ENCODE data around the gene MUL1.

Gene MUL1, protein sequence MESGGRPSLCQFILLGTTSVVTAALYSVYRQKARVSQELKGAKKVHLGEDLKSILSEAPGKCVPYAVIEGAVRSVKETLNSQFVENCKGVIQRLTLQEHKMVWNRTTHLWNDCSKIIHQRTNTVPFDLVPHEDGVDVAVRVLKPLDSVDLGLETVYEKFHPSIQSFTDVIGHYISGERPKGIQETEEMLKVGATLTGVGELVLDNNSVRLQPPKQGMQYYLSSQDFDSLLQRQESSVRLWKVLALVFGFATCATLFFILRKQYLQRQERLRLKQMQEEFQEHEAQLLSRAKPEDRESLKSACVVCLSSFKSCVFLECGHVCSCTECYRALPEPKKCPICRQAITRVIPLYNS

DNA sequence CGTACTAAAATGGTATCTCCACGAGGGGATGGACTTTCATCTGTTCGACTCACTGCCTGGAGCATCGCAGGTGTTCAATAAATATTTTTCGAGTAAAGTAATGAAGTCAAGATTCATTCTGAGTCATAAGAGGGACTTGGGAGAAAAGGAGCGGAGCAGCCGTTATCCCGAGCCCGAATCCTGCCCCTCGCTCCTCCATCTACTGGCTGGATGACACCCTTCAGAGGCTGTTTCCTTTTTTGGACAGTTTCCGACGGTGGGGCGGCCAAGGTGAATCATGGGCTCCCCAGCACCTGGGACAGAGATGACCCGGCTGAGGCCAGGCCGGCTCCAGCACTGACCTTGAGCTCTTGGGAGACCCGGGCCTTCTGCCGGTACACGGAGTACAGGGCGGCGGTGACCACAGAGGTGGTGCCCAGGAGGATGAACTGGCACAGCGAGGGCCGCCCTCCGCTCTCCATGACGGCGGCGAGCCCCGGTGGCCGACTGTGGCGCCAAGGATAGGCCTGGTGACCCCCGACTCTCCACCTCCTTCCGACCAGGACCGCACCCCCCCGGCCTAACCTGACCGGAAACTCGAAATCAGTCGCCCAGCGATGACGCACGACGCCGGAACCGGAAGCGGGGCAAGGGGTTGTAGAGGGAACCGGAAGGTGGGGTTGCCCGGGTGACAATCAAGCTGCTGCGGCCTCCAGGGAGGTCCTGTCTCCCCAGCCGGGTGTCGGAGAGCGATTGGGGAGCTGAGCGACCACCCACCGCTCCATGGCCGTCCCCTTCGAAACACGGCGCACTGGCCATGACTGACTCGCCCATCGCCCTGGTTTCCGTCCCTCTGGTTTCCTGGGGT is at the start of gene MUL1:
TSS of gene MUL1 (minus strand) at position 588 of the 847 bp plus-strand sequence. CDS start at position 461, 127 bp downstream.
- DNase-seq (ENCODE audit: low read depth in 2 of 2, low spot score in 1 of 2) = peak; percentile 90 to 94

DNA sequence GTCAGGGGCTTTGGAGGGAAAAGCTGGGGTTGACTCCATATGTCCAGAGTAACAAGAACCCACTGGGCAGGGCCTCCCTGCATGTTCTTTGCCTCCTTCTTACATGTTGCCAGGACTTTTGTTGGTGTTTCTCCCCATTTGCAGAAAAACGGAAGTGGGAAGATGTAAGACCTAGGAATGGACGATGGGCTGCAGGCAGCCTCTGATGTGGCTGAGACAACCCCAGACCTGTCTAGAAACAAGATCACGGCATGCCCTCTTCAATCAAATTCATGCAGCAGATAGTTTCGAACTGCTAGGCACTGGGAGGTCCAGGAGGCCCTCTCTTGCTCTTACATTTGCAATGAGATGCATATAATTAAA is 47.8 kb upstream of the MUL1 start:
- no peak for DNase-seq (ENCODE audit: low read depth in 2 of 2, low spot score in 1 of 2)

DNA sequence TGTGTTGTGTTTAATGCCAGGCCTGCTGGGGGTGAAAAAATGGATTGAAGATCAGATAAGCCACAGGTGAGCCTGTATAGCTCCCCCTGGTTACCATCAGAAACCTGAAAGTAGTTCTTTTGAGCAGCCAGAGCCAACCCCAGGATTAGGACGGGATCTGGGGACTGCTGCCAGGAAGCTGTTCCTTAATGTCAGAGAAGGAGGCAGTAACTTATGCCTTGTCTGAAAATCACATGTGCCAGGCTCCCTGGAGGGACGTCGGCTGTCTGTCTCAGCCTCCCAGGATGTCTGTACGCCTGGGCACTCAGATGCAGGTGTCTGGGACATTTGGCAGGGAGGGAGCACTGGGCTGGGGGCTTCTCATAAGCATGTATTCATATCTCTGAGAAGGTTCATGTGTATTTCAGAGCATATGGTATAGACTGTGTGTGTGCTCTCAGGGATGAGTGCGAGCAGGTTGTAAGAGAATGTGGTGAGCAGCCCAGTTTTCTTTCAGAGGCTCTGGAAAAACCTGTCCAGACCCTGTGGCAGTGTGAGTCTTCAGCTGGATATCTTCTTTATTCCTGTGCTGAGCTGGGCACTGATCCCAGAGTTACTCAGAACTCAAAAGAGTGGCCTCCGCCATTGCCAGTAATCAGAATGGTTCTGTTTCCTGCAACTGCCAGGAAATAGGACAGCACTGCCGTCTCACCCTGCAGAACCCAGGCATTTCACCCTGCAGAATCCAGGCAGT is 47.2 kb upstream of the MUL1 start:
- no peak for DNase-seq (ENCODE audit: low read depth in 2 of 2, low spot score in 1 of 2)

DNA sequence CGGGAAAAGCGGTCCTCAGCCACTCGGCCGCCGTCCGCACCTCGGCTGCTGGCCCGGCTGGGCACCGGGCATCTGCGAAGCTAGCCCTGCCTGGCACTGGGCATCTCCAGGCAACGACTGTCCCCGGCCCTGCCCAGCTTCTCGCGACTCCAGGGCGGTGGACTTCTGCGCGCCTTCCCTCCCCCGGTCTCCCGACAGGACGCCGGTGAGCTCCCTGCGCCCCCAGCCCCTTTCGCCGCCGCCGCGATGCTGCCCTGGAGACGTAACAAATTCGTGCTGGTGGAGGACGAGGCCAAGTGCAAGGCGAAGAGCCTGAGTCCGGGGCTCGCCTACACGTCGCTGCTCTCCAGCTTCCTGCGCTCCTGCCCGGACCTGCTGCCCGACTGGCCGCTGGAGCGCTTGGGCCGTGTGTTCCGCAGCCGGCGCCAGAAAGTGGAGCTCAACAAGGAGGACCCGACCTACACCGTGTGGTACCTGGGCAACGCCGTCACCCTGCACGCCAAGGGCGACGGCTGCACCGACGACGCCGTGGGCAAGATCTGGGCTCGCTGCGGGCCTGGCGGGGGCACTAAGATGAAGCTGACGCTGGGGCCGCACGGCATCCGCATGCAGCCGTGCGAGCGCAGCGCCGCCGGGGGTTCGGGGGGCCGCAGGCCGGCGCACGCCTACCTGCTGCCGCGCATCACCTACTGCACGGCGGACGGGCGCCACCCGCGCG is 44.9 kb upstream of the MUL1 start:
- DNase-seq (ENCODE audit: low read depth in 2 of 2, low spot score in 1 of 2) = no peak

DNA sequence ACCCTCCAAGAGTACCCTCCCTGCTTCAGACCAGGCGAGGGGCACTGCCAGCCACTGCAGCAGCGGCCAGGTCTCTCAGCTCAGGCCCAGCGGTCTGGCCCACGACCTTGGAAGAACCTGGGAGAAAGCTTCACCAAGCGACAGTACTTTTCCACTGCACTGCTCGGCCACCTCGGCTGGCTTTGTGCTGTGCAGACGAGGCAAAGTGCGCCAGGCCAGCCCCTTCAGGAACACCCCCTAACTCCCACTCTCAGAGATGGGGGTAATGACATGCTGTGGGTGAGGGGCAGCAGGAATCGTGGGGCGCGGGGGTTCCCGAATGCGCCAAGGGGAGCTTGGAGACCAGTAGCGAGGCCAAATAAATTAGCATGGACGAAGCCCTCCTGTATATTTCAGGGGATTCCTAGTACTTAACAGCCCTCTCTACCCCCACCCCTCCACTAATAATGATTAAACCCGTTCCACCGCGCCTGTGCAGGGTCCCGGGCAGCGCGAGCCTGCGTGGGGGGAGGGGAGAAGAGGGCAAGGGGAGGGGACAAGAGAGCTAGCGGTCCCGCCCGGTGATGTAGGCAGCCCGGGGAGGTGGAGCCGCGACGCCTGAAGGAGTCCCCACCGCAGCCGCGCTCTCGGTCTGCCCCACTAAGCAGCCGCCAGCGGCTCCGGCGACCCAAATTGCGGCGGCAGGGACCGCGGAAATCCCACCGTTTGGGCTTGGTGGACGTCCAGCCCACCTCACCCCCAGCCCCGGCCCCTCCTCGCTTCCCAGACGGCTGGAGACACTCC is 44.2 kb upstream of the MUL1 start, which contains the start of gene FAM43B:
TSS of gene FAM43B (plus strand) at position 629 of the 783 bp plus-strand sequence. CDS start 401 bp downstream, outside the sequence.
- DNase-seq (ENCODE audit: low read depth in 2 of 2, low spot score in 1 of 2) = no peak

DNA sequence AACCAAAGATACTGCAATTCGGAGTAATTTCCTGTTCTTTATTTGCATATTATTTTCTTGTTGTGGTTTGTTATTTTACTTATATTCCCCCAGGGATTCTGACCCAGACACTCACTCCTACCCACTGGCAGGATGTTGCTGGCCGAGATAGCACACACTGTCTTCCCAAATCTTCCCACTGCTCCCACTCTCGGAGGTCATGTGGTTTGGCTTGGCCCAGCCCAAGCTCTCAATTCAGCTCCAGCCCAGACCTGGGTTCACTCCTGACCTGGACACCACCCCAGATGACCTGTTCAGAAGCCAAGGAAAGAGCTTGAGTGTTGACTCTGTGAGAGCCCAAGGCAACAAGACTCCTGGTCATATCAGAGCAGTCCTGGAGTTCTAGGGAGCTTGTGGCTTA is 43.2 kb upstream of the MUL1 start:
- no peak for DNase-seq (ENCODE audit: low read depth in 2 of 2, low spot score in 1 of 2)

DNA sequence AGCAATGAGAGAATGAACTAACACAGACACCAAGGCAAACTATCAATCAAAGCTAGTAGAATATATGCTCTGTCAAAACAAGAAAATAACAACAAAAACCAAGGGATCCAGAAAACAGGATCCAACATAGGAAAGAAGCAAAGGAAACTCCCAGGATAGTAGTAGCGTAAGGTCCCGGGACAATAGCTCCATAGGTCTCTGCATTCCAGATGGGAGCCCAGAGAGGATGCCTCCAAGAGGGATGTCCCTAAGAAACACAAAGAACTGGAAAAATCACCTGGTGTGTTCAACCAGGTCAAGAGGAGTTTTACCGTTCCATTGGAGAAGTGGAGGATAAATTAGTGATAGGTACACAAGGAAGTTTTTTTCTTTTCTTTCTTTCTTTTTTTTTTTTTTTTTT is 38.7 kb upstream of the MUL1 start:
- DNase-seq (ENCODE audit: low read depth in 2 of 2, low spot score in 1 of 2) = no peak

DNA sequence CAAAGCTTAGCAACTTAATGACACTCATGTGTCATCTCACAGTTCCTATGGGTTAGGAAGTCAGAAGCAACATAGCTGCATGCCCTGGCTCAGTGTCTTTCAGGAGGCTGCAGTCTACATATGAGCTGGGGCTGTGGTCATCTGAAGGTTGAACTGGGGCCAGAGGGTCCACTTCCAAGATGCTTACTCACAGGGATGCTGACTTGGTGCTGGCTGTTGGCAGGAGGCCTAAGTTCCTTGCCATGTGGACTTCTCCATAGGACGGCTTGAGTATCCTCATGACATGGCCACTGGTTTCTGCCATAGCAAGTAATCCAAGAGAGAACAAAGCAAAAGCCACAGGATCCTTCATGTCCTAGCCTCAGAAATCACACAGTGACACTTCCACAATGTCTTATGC is 32.3 kb upstream of the MUL1 start:
- no peak for DNase-seq (ENCODE audit: low read depth in 2 of 2, low spot score in 1 of 2)

DNA sequence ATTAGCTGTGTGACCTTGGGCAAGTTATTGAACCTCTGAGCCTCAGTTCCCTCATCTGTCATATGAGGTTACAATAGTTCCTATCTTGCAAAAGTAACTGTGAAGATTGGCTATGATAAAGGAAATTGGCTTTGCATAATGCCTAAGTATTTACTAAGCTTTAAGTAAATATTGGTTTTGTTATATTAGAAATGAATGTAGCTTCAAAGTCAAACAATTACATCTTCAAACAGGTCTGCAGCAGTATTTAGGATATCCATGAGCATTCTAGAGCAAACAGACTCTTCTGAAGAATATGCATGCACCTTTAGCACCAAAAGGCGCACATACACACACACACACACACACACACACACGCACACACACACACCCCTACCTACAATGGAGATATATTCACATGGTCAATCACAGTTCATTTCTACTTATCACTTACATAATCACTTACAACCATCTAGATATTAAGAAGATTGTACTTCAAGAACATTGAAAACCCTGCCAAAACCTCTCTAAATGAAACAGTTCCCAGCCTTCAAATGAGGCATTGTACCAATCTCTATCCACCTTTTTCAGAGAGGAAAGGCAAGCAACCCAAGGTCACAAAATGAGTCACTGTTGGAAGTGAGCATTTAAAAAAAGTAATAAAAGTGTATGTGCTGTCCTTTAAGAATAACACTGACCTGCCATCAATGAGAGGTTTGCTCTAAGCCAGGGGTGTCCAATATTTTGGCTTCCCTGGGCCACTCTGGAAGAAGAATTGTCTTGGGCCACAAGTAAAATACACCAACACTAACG is 31.0 kb upstream of the MUL1 start:
- DNase-seq (ENCODE audit: low read depth in 2 of 2, low spot score in 1 of 2) = no peak

DNA sequence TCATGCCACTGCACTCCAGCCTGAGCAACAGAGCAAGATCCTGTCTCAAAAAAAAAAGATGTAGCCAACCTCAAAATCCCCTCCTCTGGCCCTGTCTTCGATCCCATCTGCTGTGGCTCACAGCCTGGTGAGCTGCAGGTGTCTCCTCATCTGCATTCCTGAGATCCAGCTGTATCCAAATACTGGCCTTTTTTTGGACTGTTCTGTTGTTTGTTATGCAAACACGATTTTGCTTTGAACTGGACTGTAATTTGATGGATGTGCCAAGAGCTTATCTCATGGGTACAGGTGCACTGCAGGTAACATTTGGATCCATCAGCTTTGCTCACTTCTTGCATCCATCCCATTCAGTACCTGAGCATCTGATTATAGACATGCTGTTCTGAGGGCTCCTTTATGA is 30.3 kb upstream of the MUL1 start:
- no peak for DNase-seq (ENCODE audit: low read depth in 2 of 2, low spot score in 1 of 2)

DNA sequence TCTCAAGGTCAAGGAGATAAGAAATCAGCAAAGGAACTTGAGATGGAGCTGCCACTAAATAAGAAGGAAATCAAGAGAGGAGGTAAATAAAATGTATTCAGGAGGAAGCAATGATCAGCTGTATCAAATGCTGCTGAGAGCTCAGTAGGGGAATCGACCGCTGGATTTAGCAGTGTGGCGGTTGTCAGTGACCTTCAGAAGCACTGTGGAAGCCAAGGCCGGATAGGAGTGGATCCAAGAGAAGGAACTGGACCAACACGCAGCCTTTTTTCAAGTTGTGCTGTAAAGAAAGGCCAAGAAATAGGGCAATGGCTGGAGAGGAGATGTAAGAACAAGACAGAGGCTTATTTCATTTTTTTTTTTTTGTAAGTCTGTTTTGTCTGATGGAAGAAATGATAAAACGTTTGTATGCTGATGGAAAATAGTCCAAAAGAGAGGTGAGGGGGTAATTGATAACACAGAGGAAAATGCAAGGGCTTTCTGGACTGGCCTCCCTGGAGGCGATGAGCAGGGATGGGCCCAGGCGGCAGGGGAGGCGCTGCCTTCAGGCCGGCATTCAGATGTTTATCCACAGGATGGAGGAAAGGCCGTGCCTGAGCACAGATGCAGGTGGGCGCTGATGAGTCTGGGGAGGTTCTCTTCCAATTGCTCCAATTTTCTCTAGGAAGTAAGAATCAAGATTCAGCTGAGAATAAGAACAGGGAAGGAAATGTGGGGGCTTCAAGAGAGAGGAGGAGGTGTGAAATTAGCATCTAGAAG is 26.9 kb upstream of the MUL1 start:
- DNase-seq (ENCODE audit: low read depth in 2 of 2, low spot score in 1 of 2) = no peak

DNA sequence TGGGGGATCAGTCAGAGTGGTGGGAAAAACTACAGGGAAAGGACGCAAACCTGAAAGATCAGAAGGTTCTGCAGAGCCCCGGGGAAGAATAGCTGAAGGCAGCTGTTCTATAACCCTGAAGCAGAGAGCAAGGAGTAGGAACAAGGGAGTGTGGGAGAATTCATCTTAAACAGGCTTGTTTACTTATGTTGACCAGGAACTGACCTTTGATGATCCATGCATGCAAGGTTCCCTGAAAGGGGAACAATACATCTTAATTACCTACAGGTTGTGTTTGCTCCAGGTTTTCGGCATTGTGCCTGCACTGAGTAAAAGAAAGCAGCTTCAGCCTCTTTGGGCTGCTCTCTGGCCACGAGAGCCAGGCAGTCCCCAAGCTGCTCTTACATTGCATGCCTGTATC is 25.7 kb upstream of the MUL1 start:
- DNase-seq (ENCODE audit: low read depth in 2 of 2, low spot score in 1 of 2) = no peak

DNA sequence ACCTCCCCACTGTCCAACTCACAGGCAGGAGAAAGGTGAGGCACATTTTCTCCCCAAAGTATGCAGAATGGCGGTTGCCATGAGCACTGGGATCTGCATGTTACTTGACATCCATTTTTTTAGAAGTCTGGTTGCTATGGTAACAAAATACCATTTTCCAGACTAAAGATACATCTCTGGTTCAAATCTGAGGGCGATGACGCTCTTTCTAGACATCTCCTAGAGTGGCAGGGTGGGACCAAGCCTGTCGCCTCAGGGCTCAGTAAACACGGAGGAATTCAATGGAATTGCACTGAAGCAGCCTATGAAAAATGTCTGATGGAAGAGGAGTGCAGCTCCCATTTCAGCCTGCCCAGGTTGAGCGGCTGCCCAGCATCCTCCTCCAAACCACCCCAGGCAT is 22.9 kb upstream of the MUL1 start:
- no peak for DNase-seq (ENCODE audit: low read depth in 2 of 2, low spot score in 1 of 2)

DNA sequence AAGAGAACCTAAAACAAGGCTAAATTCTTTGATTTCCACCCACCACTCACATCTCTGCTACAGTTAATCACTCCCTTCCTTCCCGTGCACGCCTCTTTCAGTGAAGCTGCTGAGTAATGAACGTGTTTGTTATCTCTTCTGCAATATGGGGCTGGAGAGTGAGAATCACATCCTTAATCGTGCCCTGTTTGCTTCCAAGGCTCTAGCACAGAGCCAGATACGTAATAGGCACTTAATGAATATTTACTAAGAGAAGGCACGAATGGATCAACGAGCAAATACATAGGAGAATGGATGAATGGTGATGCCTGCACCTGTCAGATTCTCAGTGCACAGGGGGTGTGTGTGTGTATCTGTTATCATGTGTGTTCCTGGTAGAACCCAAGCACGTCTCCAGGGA is 22.4 kb upstream of the MUL1 start:
- DNase-seq (ENCODE audit: low read depth in 2 of 2, low spot score in 1 of 2) = no peak

DNA sequence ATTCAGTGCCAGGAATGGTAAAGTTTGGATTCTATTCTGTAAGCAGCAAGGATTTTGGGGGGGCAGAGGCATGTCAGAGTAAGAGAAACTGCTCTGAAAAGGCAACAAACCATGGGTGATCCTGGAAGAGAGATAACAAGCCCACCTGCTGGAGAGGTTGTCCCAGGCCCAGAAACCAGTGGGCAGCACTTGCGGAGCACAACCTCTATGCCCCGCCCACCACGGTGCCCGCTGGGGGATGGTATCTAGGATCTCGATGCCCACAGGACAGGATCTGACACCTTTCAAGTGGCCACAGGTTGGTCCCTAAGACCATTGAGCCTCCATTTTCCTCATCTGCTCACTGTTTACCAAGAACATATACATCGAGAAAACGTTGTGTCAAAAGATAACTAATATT is 20.3 kb upstream of the MUL1 start:
- DNase-seq (ENCODE audit: low read depth in 2 of 2, low spot score in 1 of 2) = no peak

DNA sequence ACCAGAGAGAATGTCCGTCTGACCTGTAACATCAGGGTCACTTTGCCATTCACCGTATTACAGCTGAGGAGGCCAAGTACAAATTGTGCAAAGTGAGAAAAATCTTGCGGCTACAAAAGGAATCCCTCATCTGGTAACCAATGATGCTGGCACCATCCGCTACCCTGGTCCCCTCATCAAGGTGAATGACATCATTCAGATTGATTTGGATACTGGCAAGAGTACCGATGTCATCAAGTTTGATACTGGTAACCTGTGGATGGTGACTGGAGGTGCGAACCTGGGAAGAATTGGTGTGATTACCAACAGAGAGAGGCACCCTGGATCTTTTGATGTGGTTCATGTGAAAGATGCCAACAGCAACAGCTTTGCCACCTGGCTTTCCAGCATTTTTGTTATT is 18.3 kb upstream of the MUL1 start:
- no peak for DNase-seq (ENCODE audit: low read depth in 2 of 2, low spot score in 1 of 2)

DNA sequence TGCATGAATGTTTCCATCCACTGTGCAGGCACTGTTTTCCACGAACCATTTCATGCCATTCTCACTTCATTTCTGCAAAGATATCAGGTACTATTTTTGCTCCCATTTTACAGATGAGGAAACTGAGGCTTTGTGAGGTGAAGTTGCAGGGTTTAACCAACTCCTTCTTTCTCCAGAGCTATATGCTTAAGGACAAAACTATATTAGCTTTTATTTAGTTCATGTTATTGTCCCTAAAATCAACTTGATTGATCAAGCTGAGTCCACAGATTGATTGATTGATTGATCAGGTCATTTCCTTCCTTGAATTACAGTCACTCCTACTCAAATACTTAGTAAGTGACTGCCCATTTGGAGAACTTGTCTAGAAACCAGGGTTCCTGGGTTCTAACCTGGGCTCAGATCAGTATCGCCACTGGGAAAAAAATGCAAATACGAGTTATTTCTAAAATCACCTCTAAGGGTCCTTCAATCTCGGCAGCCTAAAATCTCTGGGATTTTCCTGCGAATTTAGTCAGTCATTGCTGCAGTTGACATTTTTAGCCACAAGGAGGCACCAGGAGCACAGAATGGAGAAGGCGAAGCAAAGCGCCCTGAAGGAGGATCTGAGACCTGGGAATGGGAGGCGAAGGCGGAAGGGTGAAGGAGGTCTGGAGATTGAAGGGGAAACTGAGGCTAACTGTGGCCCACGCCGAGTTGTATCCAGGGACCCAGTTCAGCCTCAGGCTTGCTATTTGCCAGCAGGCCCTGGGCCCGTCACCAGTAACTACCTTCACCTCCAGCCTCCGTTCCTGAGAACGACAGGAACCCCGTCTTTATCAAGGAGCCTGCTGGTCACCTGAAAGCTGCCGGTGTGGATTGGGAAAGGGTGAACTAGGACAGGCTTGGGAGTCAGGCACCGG is 14.3 kb upstream of the MUL1 start:
- DNase-seq (ENCODE audit: low read depth in 2 of 2, low spot score in 1 of 2) = peak; percentile 32 to 40

Measured in stimulated activated CD8-positive, alpha-beta memory T cell treated with anti-CD3 and anti-CD28 coated beads, Interleukin-4, amount 100 ng/mL, for 1 hour (primary cell).